NCI-H82 treated with DMSO at 0.1 percent for 48 hours (cell line): ENCODE results near the gene NBEA.
"Not testable (repeated sequence)": the region's sequence is repeated elsewhere in the genome, so short reads cannot be mapped to it uniquely, and the experiment has no call there.

Experiments
- DNase-seq: peaks from one replicate; lab custom pipeline; 2025; ENCODE audit not compliant: unreplicated experiment; lab: John Stamatoyannopoulos, UW

NBEA gene

DNA sequence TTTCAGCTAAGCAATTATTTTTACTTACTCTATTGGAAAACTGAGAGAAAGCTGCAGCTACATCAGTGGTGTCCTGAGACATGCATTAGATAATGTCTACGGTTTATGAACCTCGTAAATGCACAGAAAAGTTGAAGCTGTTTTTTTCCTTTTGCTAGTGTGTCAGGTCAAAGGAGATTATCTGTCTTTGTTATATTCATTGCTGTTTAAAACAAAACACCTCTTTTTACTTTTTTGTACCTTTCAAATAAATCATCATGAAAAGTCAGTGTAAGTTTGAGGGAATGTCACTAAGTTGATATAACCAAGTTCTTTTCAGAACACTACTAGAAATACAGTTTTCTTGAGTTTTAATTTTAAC lies 2.2 kb downstream of the NBEA start:
- DNase-seq: no peak

DNA sequence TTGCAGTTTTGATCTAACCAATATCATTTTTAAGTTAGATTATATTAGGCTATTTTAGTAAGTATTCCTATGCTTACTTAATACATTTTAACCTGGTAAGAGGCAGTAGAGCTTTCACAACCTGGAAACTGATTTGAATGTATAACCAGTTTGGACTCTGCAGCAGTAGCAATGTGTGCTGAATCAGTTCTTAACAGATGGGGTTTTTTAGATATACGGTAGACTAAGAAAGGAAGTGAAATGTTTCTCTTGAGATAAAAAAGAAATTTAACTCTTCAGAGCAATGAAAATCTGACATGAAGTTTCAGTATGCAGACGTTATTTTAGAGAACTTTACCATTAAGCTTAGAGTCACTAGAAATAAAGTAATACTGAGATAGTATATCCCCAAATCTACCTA lies 2.7 kb downstream of the NBEA start:
- DNase-seq: no peak

DNA sequence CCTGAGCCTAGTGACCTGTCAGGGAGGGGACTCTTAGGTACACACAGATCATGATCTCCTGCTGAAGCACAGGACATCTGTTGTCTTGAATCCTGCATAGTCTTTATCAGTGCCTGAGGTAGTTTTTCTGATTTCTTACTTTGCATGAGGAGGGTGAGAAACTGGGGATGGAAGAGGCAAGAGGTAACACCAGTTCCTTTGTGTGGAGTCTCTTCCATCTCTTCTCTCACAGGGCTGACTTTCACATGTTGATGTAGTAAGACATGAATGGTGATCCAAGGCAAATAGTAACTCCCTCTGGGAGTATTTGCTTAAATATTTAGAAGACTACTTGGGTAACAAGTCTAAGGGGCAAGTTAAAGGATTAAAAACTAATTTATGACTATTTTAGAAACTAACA lies 9.5 kb downstream of the NBEA start:
- no peak for DNase-seq

DNA sequence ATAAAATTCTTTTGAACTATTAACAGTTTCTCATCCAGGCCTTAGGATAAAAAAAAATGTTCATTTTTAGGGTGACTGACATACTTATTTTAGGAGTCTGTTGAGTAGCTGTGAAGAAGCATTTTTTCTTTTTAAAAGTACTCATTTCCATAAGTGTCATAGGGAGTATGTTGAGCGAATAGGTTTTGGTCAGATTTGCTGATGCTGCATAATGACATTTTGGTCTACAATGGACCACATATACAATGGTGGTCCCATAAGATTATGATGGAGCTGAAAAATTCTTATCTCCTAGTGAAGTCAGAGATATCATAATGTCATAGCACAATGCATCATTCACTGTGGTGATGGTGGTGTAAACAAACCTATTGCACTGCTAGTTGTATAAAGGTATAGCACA lies 17.4 kb downstream of the NBEA start:
- no peak for DNase-seq

DNA sequence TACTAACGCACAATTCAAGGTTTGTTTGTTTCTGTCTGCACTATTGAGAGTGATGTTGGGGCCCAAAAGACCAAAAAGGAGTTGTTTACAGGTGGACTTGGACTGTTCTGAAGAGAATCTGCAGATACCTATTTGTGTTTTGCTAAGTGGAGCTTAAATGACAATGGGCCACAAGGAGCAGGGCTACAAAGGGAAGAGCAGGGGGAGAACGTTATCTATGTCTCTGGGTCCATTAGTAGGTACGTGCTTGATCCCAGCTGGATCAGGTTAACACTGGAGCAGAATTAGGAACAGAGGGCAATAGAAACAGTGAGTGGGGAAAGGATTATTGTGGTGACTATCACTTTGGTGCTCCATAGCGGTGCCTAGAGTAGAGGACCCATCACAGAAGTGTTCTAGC lies 22.5 kb downstream of the NBEA start:
- no peak for DNase-seq

DNA sequence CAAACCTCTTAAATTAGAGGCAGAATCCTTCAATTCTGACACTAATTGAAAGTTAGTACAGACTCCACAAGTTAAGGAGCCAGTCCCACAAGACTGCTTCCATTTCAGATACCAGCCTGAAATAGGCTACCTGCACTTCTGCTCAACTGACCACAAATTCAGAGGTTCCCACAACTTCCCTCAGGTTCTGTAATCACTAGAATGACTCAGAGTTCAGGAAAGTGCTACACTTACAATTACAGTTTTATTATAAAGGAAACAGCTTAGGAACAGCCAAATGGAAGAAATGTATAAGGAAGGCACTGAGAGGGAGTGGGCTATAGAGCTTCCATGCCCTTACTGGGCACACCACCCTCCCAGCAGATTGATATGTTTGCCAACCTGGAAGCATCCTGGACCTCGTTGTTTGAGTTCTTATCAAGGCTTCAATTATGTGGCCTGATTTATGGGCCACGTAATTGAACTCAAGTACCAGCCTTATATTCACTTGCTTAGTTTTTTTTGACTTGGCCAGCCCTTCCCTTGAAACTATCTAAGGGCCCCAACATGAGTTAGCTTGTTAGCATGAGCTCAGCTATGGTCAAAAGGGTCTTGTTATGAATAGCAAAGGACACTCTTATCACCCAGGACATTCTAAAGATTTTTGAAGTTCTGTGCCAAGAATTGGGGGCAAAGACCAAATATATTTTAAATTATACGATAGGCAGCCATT lies 25.9 kb downstream of the NBEA start:
- no peak for DNase-seq

DNA sequence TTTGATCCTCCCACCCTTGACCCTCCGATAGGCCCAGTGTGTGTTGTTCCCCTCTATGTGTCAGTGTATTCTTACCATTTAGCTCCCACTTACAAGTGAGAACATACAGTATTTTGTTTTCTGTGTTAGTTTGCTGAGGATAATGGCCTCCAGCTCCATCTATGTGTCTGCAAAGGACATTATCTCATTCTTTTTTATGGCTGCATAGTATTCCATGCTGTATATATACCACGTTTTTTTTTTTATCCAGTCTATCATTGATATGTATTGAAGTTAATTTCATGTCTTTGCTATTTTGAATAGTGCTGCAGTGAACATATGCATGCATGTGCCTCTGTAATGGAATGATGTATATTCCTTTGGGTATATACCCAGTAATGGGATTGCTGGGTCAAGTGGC lies 27.5 kb downstream of the NBEA start:
- not testable (repeated sequence) for DNase-seq

DNA sequence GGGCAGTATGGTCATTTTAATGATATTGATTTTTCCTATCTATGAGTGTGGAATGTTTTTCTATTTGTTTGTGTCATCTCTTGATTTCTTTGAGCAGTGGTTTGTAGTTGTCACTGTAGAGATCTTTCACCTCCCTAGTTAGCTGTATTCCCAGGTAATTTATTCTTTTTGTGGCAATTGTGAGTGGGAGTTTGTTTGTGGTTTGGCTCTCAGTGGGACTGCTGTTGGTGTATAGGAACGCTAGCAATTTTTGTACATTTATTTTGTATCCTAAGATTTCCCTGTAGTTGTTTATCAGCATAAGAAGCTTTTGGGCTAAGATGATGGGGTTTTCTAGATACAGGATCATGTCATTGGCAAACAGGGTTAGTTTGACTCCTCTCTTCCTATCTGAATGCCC lies 28.9 kb downstream of the NBEA start:
- DNase-seq: no peak

DNA sequence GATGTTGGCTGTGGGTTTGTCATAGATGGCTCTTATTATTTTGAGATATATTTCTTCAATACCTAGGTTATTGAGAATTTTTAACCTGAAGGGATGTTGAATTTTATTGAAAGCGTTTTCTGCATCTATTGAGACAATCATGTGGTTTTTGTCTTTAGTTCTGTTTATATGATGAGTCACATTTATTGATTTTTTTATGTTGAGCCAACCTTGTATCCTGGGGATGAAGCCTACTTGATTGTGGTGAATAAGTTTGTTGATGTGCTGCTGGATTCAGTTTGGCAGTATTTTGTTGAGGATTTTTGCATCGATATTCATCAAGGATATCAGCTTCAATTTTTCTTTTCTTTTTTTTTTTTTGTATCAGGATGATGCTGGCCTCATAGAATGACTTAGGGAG lies 29.4 kb downstream of the NBEA start:
- DNase-seq: no peak

DNA sequence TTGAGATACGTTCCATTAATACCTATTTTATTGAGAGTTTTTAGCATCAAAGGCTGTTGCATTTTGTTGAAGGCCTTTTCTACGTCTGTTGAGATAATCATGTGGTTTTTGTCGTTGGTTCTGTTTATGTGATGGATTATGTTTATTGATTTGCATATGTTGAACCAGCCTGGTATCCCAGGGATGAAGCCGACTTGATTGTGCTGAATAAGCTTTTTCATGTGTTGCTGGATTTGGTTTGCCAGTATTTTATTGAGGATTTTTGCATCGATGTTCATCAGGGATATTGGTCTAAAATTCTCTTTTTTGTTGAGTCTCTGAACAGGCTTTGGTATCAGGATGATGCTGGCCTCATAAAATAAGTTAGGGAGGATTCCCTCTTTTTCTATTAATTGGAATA lies 43.1 kb downstream of the NBEA start:
- not testable (repeated sequence) for DNase-seq

DNA sequence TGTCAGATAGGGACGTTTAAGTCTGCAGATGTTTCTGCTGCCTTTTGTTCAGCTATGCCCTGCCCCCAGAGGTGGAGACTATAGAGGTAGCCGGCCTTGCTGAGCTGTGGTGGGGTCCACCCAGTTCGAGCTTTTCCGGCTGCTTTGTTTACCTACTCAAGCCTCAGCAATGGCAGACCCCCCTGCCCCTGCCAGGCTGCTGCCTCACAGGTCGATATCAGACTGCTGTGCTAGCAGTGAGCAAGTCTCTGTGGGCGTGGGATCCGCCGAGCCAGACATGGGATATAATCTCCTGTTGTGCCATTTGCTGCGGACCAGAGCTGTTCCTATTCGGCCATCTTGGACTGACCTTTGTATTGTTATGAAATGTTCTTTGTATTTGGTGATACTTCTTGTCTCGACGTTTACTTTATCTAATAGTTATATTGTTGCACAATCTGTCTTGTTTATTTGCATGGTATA lies 46.3 kb downstream of the NBEA start:
- DNase-seq: no peak

DNA sequence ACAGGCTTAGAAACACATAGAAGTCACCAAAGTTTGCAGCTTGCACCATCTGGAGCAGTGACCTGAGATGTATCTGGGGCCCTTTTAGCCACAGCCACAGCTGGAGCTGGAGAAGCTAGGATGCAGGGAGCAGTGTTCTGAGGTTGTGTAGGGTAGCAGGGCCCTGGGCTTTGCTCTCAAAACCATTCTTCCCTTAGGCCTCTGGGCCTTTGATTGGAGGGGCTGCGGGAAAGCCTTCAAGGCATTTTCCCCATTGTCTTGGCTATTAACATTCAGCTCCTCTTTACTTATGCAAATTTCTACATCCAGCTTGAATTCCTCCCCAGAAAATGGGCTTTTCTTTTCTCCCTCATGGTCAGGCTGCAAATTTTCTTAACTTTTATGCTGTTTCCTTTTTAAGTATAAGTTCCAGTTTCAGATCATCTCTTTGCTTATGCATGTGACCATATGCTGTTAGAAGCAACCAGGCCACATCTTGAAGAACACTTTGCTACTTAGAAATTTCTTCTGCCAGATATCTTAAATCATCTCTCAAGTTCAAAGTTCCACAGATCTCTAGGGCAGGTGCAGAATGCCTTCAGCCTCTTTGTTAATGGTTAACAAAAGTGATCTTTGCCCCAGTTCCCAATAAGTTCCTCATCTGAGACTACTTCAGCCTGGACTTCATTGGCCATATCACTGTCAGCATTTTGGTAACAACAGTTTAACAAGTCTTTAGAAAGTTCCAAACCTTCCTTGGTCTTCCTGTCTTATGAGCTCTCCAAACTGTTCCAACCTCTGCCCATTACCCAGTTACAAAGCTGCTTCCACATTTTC lies 48.5 kb downstream of the NBEA start:
- DNase-seq: no peak

DNA sequence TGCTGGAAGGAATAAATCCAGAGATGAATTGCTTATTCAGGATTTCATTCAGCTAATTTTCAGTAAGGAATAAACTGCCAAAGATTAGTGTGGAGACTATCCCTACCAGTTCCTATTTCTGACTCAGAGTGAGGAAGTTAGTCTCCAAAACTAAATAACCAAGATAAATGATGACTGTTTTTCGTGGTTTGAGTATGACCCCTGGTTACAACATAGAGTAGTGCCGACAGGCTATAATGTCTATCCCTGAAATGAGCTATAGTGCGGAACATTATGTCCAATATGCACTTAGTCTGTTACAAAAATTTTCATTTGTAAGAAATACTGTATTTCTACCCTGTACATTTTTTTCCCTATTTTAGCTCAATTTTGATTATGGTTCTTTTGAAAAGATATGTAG lies 51.4 kb downstream of the NBEA start:
- no peak for DNase-seq

DNA sequence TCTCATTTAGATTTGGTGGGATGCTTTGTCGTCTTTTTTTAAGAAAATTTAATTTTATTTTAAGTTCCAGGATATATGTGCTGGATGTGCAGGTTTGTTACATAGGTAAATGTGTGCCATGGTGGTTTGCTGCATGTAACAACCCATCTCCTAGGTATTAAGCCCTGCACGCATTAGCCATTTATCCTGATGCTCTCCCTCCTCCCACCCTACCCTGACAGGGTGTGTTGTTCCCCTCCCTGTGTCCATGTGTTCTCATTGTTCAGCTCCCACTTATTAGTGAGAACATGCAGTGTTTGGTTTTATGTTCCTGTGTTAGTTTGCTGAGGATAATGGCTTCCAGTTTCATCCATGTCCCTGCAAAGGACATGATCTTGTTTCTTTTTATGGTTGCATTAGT lies 61.7 kb downstream of the NBEA start:
- DNase-seq: not testable (repeated sequence)

DNA sequence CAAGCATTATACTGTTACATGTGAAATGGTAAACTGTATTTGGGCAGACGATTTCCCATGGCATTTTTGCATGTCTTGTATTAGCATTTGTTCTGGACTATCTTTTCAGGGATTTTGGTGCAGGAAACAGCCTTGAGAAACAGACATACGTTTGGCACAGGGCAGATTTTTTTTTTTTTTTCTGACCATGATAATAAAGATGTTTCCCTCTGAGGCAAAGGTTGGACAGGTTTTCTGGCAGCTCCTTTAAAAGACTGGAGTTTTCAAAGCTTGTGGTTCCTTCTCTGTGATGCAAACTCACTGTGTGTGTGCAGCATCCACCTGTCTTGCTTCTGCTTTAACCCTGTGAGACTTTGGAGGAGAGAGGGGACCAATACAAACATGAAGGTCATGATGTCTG lies 63.0 kb downstream of the NBEA start:
- DNase-seq: no peak

DNA sequence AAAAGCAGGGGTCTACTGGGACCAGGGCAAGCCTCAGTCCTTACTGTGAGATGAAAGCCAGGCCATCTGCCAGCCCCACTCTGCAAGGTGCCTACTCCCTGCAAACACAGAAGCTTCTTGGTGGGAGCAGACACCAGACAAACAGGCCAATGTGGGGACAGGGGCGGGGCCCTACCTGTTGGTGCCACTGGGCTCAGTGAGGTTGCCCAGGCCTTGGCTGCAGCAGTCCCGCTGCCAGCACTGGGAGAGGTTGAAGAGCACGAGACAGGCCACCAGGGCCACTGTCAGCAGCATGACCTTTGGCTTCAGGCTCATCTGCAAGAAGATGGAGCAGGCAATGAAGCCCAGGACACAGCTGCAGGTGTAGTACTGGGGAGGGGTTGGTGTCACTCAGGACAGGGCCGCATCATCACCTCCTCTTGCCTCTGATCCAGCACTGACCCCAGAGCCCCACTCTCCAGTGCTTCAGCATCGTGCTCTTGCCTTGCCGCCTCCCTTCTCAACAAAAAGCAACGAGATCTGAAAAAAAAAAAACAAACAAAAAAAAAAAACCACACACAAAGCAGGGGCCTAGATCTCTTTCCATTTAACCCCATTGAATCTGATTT lies 72.6 kb downstream of the NBEA start:
- DNase-seq: no peak

DNA sequence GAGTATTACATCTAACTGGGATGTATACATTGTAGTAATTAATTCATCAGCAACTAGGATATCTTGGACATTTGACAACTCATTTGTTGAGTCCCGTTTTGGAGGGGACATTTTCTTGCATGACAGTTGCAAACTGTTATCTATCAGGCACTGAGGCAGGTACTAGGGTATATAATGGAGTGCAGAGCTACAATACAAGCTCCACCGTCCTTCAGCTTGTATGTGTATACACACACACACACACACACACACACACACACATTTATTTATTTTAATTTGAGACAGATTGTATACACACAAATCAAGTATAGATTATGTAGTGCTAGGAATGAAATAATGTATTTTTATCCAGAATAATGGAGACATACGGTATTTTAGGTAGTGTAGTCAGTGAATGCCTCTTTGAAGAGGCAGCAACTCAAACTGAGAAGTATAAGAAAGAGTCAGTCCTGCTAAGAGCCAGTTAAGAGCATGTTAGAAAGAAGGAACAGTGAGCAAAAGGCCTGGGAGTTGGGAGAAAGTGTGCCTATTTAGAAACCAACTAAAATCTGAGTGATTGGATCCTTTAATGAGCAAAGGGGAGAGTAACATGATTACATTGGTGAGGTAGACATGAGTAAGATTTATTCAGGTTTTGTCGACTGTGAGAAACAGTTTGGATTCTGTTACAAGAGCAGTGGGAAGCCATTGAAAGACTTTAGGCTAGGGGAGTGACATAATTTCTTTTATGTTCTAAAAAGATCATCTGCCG lies 74.5 kb downstream of the NBEA start:
- no peak for DNase-seq

DNA sequence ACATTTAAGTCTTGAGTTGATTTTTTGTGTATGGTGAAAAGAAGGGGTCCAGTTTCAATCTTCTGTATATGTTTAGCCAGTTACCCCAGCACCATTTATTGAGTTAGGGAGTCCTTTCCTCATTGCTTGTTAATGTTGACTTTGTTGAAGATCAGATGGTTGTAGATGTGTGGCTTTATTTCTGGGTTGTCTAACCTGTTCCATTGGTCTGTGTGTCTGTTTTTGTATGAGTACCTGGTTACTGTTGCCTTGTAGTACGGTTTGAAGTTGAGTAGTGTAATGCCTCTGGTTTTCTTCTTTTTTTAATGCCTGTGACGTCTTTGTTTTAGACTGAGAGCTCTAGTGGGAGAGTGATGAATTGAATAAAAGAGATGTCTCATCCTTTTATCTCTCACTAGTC lies 83.2 kb downstream of the NBEA start:
- DNase-seq: no peak

DNA sequence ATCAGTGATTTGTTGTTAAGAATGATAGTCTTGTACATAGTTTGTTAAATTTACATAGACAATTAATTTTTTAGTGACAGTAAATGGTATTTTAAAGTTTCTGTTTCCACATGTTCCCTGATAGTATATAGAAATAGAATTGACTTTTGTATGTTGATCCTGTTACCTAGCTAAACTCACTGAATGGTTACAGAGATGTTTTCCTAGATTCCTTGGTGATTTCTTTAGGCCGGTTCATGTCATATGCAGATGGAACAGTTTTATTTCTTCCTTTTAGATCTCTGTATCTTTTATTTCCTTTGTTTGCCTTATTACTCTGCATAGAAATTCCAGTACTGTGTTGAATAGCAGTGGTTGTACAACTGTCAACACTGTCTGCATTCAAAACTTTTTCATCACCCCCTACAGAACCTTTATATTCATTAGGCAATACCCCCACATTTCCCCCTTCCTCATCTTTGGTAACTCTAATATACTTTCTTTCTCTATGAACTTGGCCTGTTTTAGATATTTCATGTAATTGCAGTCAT lies 86.3 kb downstream of the NBEA start:
- no peak for DNase-seq

DNA sequence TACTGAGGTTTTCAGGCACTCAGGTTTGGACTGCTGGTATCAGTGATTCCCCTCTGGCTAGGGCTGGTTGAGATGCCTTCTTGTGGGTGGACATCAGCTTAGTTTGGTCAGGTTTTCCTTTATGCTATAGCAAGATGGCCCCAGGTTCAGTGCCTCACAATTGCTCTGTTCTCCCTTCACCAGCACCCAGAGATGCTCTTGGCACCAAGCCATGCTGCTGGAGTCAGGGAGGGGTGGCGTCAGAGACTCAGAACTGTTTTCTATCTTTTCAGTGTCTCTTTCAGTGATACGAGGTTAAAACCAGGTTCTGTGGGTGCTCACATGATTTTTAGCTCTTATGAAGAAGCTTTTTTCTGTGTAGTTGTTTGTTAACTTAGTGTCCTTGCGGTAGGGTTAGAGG lies 96.9 kb downstream of the NBEA start:
- DNase-seq: no peak

DNA sequence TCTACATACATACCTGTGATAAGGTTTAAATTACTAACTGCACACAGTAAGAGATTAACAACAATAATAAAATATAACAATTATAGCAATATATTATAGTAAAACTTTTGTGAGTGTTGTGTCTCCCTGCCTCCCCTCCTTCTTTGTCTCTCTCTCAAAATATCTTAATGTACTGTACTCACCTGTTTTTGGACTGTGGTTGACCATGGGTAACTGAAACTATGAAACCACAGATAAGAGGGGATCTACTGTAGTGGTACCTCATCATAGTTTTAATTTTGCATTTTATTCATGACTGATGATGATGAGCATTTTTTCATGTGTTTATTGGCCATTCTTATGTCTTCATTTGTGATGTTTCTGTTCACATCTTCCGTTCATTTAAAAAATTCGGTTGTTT lies 104.5 kb downstream of the NBEA start:
- DNase-seq: no peak
